Keratinocyte (primary cell): Measurements from ENCODE around the gene CSNK1A1. TPM values are rescaled to one million over a fixed set of nuclear protein-coding genes. Genes with fewer than 3 reads are reported as not detected.

Source experiments
- DNase-seq: peaks from one replicate; pipeline ENCODE4 v3.0.0-alpha.2; 2011; ENCODE audit warnings: low read depth, missing footprints, low spot score
- FAIRE-seq: peaks from 2 replicates; lab custom pipeline; 2011; peaks lifted over from hg19 to GRCh38; lab: Jason Lieb, UNC
- H2AFZ ChIP-seq: 2 replicates; pipeline ENCODE4 v1.6.0; 2012; ENCODE audit warnings: low read length, control low read depth, inconsistent platforms; ENCODE audit not compliant: control insufficient read depth
- H3K27ac ChIP-seq: 2 replicates; pipeline ENCODE4 v1.5.1; 2011; ENCODE audit warnings: low read length; ENCODE audit not compliant: control insufficient read depth, insufficient read depth
- H3K27me3 ChIP-seq: 3 replicates; pipeline ENCODE4 v1.6.0; 2011; ENCODE audit warnings: low read length; ENCODE audit not compliant: control insufficient read depth, insufficient read depth; ENCODE audit errors: extremely low read depth
- H3K36me3 ChIP-seq, 2 experiments: 2 replicates in 1 of 2; 3 replicates in 1 of 2; pipeline ENCODE4 v1.5.1; 2011; ENCODE audit warnings: low read length in 2 of 2, mild to moderate bottlenecking in 1 of 2; ENCODE audit not compliant: control insufficient read depth in 2 of 2, insufficient read depth in 2 of 2; ENCODE audit errors: extremely low read depth in 1 of 2
- H3K4me1 ChIP-seq: 3 replicates; pipeline ENCODE4 v1.5.1; 2011; ENCODE audit warnings: low read length; ENCODE audit not compliant: control insufficient read depth, insufficient read depth; ENCODE audit errors: extremely low read depth
- H3K4me2 ChIP-seq: 3 replicates; pipeline ENCODE4 v1.6.0; 2011; ENCODE audit warnings: low read depth, low read length; ENCODE audit not compliant: control insufficient read depth, insufficient read depth; ENCODE audit errors: extremely low read depth
- H3K4me3 ChIP-seq, 3 experiments: fragments of 200-600 bp in 1 of 3; sonication (generic) in 1 of 3; 2 replicates in 2 of 3; 3 replicates in 1 of 3; pipeline ENCODE4 v1.5.1; 2011 to 2016; ENCODE audit warnings: low read length in 3 of 3, mild to moderate bottlenecking in 3 of 3, control low read depth in 2 of 3, inconsistent platforms in 1 of 3, low read depth in 1 of 3, mixed read lengths in 1 of 3, mixed run types in 1 of 3, moderate library complexity in 1 of 3; ENCODE audit not compliant: control insufficient read depth in 2 of 3, insufficient read depth in 2 of 3; ENCODE audit errors: extremely low read depth in 1 of 3
- H3K79me2 ChIP-seq: 2 replicates; pipeline ENCODE4 v1.6.0; 2012; ENCODE audit warnings: low read length; ENCODE audit not compliant: control insufficient read depth, insufficient read depth
- H3K9ac ChIP-seq: 3 replicates; pipeline ENCODE4 v1.6.0; 2011; ENCODE audit warnings: low read length; ENCODE audit not compliant: control insufficient read depth, insufficient read depth; ENCODE audit errors: extremely low read depth
- H3K9me1 ChIP-seq: 3 replicates; pipeline ENCODE4 v1.6.0; 2011; ENCODE audit warnings: low read length; ENCODE audit not compliant: control insufficient read depth, insufficient read depth; ENCODE audit errors: extremely low read depth
- H3K9me3 ChIP-seq: 2 replicates; pipeline ENCODE4 v1.5.1; 2012; ENCODE audit warnings: low read depth, low read length; ENCODE audit not compliant: control insufficient read depth
- H4K20me1 ChIP-seq: 3 replicates; pipeline ENCODE4 v1.6.0; 2011; ENCODE audit warnings: low read length; ENCODE audit not compliant: control insufficient read depth, insufficient read depth; ENCODE audit errors: extremely low read depth
- EZH2 ChIP-seq: IDR thresholded peaks from one replicate; pipeline ENCODE4 v1.6.1; 2012; ENCODE audit warnings: inconsistent platforms, mild to moderate bottlenecking, low read length, moderate library complexity
- dilution Hi-C: fragments of 300-500 bp; cut with MboI; formaldehyde crosslinking; loops from one replicate; pipeline ENCODE4 v1.7.0; 2020; ENCODE audit warnings: low sequenced_read_pairs; ENCODE audit not compliant: extremely low pct_ligation_motif_present
- polyA plus RNA-seq, 5 experiments: library from polyadenylated mRNA; depleted of rRNA in 3 of 5; stranded (reverse) in 3 of 5; stranded (forward) in 1 of 5; unstranded in 1 of 5; fragments of >200 nt; gene quantifications; 1 replicate in 1 of 5; 2 replicates in 3 of 5; 3 replicates in 1 of 5; pipeline versions ENCODE4 v1.2.1 to v1.2.3, GENCODE V29; 2011 to 2012; ENCODE audit warnings: missing spikeins in 2 of 5, low read depth in 1 of 5, low replicate concordance in 1 of 5
- TF ChIP-seq, protein P1 (sequence below), 3 experiments: IDR thresholded peaks in 1 of 3; conservative IDR thresholded peaks in 1 of 3; optimal IDR thresholded peaks in 1 of 3; 2 replicates in 2 of 3; 3 replicates in 1 of 3; pipeline versions ENCODE3 to v1.5.1; 2011; ENCODE audit warnings: low read length in 3 of 3, mild to moderate bottlenecking in 3 of 3, moderate library complexity in 2 of 3, control low read depth in 1 of 3, inconsistent platforms in 1 of 3; ENCODE audit not compliant: insufficient read depth in 2 of 3; ENCODE audit errors: extremely low read depth in 1 of 3

Gene CSNK1A1
- polyA plus RNA-seq, 1 donor (not counting 4 experiments of a cell fraction or from before 2014, with no cell fraction given), result 289 TPM

DNA sequence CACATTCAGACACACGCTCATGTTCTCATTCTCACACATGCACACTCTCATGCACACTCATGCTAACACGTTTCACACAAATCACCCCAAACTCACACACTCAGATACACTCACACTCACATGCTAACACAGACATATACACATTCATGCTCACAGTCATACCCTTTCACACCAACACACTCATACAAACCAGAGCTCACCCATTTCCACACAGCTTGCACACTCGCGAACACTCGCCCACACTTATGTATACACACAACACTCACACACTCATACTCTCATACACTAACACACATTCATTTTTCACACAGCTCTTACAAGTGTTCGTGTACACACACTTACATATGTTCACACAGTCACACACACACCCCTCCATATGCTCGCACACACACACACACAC, 108.0 kb downstream of the CSNK1A1 start:
- TF ChIP-seq EZH2, result no peak
- TF ChIP-seq, protein P1, sequence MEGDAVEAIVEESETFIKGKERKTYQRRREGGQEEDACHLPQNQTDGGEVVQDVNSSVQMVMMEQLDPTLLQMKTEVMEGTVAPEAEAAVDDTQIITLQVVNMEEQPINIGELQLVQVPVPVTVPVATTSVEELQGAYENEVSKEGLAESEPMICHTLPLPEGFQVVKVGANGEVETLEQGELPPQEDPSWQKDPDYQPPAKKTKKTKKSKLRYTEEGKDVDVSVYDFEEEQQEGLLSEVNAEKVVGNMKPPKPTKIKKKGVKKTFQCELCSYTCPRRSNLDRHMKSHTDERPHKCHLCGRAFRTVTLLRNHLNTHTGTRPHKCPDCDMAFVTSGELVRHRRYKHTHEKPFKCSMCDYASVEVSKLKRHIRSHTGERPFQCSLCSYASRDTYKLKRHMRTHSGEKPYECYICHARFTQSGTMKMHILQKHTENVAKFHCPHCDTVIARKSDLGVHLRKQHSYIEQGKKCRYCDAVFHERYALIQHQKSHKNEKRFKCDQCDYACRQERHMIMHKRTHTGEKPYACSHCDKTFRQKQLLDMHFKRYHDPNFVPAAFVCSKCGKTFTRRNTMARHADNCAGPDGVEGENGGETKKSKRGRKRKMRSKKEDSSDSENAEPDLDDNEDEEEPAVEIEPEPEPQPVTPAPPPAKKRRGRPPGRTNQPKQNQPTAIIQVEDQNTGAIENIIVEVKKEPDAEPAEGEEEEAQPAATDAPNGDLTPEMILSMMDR (optimal IDR thresholded peaks at IDR 0.05 in 1 of 3, IDR thresholded peaks at IDR 0.05 in 1 of 3, conservative IDR thresholded peaks at IDR 0.05 in 1 of 3; ENCODE audit: extremely low read depth in 1 of 3, insufficient read depth in 2 of 3, low read length in 3 of 3), result no peak
- no peak overlapping the region for H3K4me3 ChIP-seq
- peak overlapping the region; percentile 79 for H3K9ac ChIP-seq
- H3K4me1 ChIP-seq, result peaks cover 58% of the 10 kb centered on the region
- H3K79me2 ChIP-seq, result no peaks in the 10 kb centered on the region
- DNase-seq (no peak), FAIRE-seq (no peak)
- H3K27me3 ChIP-seq, result no peaks in the 10 kb centered on the region
- H3K4me2 ChIP-seq, result no peak overlapping the region
- H3K27ac ChIP-seq, result peak overlapping the region; percentile 98
- no peaks in the 10 kb centered on the region for H3K9me3 ChIP-seq
- H2AFZ ChIP-seq, result no peak overlapping the region
- dilution Hi-C loops, result no loop called here
- no peaks in the 10 kb centered on the region for H3K9me1 ChIP-seq
- H3K36me3 ChIP-seq, result no peaks in the 10 kb centered on the region
- H4K20me1 ChIP-seq, result no peaks in the 10 kb centered on the region

DNA sequence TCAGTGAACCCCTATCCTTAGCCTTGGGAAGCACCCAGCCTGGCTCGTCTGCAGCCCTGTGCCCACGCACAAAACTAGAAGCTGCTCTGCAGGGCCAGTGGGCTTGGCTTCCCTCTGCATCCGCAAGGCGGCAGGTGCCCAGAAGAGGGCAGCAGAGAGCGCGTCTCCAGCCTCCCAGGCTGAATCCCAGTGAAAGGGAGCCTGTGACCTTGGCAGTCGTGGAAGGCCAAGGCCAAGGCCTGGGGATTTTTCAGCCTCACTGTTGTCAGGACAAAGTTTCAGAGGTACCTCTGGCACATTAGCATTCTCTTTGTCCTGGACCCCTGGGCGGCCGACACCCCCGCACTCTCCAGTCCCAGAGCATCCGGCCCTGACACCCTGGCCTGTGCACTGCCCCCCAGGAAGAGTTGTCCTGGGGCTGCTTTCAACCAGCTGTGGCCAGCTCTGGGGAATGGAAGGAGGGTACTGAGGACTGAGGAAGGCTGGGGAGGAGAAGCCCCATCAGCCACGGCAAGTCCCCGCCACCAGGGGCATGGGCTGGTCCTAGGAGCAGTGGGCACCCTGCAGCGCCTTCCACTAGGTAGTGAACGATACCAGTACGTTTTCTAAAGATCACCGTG, 108.6 kb downstream of the CSNK1A1 start:
- H3K9me1 ChIP-seq, result no peaks in the 10 kb centered on the region
- peak overlapping the region; percentile 81 for H3K4me2 ChIP-seq
- H3K9ac ChIP-seq, result peak overlapping the region; percentile 79
- H3K4me3 ChIP-seq, result peak overlapping the region in 1 of 3 experiments; percentile 14
- no peaks in the 10 kb centered on the region for H3K36me3 ChIP-seq
- H3K27me3 ChIP-seq, result no peaks in the 10 kb centered on the region
- DNase-seq, result peak; percentile 28
- TF ChIP-seq EZH2, result no peak
- TF ChIP-seq, protein P1 (optimal IDR thresholded peaks at IDR 0.05 in 1 of 3, IDR thresholded peaks at IDR 0.05 in 1 of 3, conservative IDR thresholded peaks at IDR 0.05 in 1 of 3; ENCODE audit: extremely low read depth in 1 of 3, insufficient read depth in 2 of 3, low read length in 3 of 3), result peak in 2 of 3 experiments; percentile 95 to 97
- H3K4me1 ChIP-seq, result peaks cover 58% of the 10 kb centered on the region
- dilution Hi-C loops, result no loop called here
- peak overlapping the region; percentile 98 for H3K27ac ChIP-seq
- H4K20me1 ChIP-seq, result no peaks in the 10 kb centered on the region
- peak; percentile 72 for FAIRE-seq
- peak overlapping the region; percentile 56 for H2AFZ ChIP-seq
- H3K9me3 ChIP-seq, result no peaks in the 10 kb centered on the region
- H3K79me2 ChIP-seq, result no peaks in the 10 kb centered on the region

Other genes starting within 250 kb of the CSNK1A1 start
- gene GRPEL2, start 205.9 kb downstream of the CSNK1A1 start, polyA plus RNA-seq, result 11.4 to 17.5 TPM (median 11.7 TPM) in 3 replicates
- 9.5 to 12.8 TPM (median 9.9 TPM) in 3 replicates for gene PCYOX1L, start 193.4 kb downstream of the CSNK1A1 start, polyA plus RNA-seq
- not detected in 3 replicates for gene IL17B, start 172.1 kb downstream of the CSNK1A1 start, polyA plus RNA-seq
- gene ARHGEF37, start 30.1 kb upstream of the CSNK1A1 start, polyA plus RNA-seq, result 4.1 to 25.0 TPM (median 8.7 TPM) in 3 replicates
- gene PPARGC1B, start 178.9 kb upstream of the CSNK1A1 start, polyA plus RNA-seq, result 1.5 to 2.2 TPM (median 1.6 TPM) in 3 replicates